DOHH2 (cell line): ENCODE data around the gene SLC44A1.

ENCODE experiments used
- EZH2phosphoT487 ChIP-seq: fragments of 200-600 bp; sonication (generic); IDR thresholded peaks from 2 replicates; pipeline ENCODE4 v1.6.1; 2017; ENCODE audit warnings: borderline replicate concordance, mild to moderate bottlenecking, antibody characterized with exemption, low read length, moderate library complexity, mixed read lengths
- TF ChIP-seq, protein P1 (sequence below): fragments of 200-600 bp; sonication (generic); IDR thresholded peaks from one replicate; pipeline ENCODE4 v1.5.1; 2014; ENCODE audit warnings: antibody characterized with exemption, mild to moderate bottlenecking, low read depth, low read length; ENCODE audit not compliant: poor library complexity, severe bottlenecking

GRCh38 chr9:105426657-105427056 is 182.2 kb downstream of the SLC44A1 start:
- TF ChIP-seq, protein P1, sequence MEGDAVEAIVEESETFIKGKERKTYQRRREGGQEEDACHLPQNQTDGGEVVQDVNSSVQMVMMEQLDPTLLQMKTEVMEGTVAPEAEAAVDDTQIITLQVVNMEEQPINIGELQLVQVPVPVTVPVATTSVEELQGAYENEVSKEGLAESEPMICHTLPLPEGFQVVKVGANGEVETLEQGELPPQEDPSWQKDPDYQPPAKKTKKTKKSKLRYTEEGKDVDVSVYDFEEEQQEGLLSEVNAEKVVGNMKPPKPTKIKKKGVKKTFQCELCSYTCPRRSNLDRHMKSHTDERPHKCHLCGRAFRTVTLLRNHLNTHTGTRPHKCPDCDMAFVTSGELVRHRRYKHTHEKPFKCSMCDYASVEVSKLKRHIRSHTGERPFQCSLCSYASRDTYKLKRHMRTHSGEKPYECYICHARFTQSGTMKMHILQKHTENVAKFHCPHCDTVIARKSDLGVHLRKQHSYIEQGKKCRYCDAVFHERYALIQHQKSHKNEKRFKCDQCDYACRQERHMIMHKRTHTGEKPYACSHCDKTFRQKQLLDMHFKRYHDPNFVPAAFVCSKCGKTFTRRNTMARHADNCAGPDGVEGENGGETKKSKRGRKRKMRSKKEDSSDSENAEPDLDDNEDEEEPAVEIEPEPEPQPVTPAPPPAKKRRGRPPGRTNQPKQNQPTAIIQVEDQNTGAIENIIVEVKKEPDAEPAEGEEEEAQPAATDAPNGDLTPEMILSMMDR: no peak
- no peak for TF ChIP-seq EZH2phosphoT487
